ENCODE results near the gene ABHD2. TPM values are rescaled to one million over a fixed set of nuclear protein-coding genes. Genes with fewer than 3 reads are reported as not detected.

The ABHD2 gene
- total RNA-seq, 1 experiment from 2014 or later, result 29.7 TPM

GRCh38 chr15:89179966-89180875 is 92.0 kb downstream of the ABHD2 start:
- Mint-ChIP-seq H3K9me3 (no peaks in the 10 kb centered on the region), H3K36me3 (no peaks in the 10 kb centered on the region), H3K27ac (no peak overlapping the region), H3K4me3 (no peak overlapping the region), H3K4me1 (peaks cover 3% of the 10 kb centered on the region; the same call in 1 of the 2 replicates), H3K27me3 (ENCODE audit: low read depth) (no peaks in the 10 kb centered on the region)
- CTCF ChIA-PET, result interaction anchor here (1.1 kb wide), 1 partner anchor 26 kb away, joined by 3 read pairs; no protein-coding TSS in a partner anchor
- TF ChIP-seq NR3C1 (CRISPR knock-in tag; conservative IDR thresholded peaks at IDR 0.05; ENCODE audit: low read depth) (no peak), ZNF423 (CRISPR knock-in tag; IDR thresholded peaks at IDR 0.05) (no peak), PRRX2 (CRISPR knock-in tag; IDR thresholded peaks at IDR 0.05) (no peak), ETV6 (CRISPR knock-in tag; IDR thresholded peaks at IDR 0.05) (no peak), TEAD1 (CRISPR knock-in tag; IDR thresholded peaks at IDR 0.05) (no peak), E2F5 (CRISPR knock-in tag; IDR thresholded peaks at IDR 0.05) (no peak), AFF4 (CRISPR knock-in tag; IDR thresholded peaks at IDR 0.05; ENCODE audit: borderline replicate concordance) (no peak), ZNF317 (CRISPR knock-in tag; IDR thresholded peaks at IDR 0.05; ENCODE audit: borderline replicate concordance, low read depth) (no peak), PREB (CRISPR knock-in tag; IDR thresholded peaks at IDR 0.05; ENCODE audit: borderline replicate concordance) (no peak), MYBL2 (CRISPR knock-in tag; IDR thresholded peaks at IDR 0.05) (no peak), GABPB1 (CRISPR knock-in tag; IDR thresholded peaks at IDR 0.05) (no peak), MLX (CRISPR knock-in tag; IDR thresholded peaks at IDR 0.05) (no peak), TP53 (CRISPR knock-in tag; IDR thresholded peaks at IDR 0.05) (no peak), E2F1 (CRISPR knock-in tag; IDR thresholded peaks at IDR 0.05) (no peak), FOXP4 (CRISPR knock-in tag; IDR thresholded peaks at IDR 0.05) (no peak), NFE2L1 (CRISPR knock-in tag; IDR thresholded peaks at IDR 0.05) (no peak), ZNF219 (CRISPR knock-in tag; IDR thresholded peaks at IDR 0.05; ENCODE audit: borderline replicate concordance) (no peak), ZNF671 (CRISPR knock-in tag; IDR thresholded peaks at IDR 0.05) (no peak), FOXK1 (CRISPR knock-in tag; IDR thresholded peaks at IDR 0.05) (no peak)
- POLR2A ChIA-PET, result no interaction called here
- ATAC-seq, result no peak
- DNase-seq (ENCODE audit: low spot score), result no peak
